K562 (cell line): ENCODE measurements around the gene ATXN7. TPM values are rescaled to one million over a fixed set of nuclear protein-coding genes. Genes with fewer than 3 reads are reported as not detected.

Experiments
- ATAC-seq: fragments of 200-7000 bp; cut with Tn5 transposase; 3 replicates; pipeline ENCODE4 v1.9.1; 2020; ENCODE audit warnings: moderate library complexity
- BruUV-seq: library from RNA; stranded (reverse); fragments of 400-500 nt; replicated peaks from 2 replicates; lab custom pipeline; 2021; lab: Mats Ljungman, UMichigan
- CTCF ChIA-PET: fragments of 300-600 bp; formaldehyde crosslinking; extraction: SDS; loops from one replicate; lab custom pipeline; 2021; ENCODE audit warnings: low intra/inter-chr PET ratio; lab: Yijun Ruan, JAX
- POLR2A ChIA-PET: fragments of 300-600, 350-650 bp; sonication (Branson Sonifier 250); formaldehyde crosslinking; extraction: SDS; loops from one replicate; lab custom pipeline; 2021; ENCODE audit warnings: antibody characterized with exemption, inconsistent platforms; lab: Yijun Ruan, JAX
- DNase-seq, 4 experiments: peaks; one replicate each; pipeline versions ENCODE4 v3.0.0 to v3.0.0-alpha.2; 2011 to 2018; ENCODE audit warnings: low spot score in 3 of 4, mixed read lengths in 3 of 4; ENCODE audit errors: extremely low read depth in 1 of 4
- FAIRE-seq: peaks from 2 replicates; lab custom pipeline; 2011; peaks lifted over from hg19 to GRCh38; lab: Jason Lieb, UNC
- H2AFZ ChIP-seq: 2 replicates; pipeline ENCODE4 v1.6.0; 2011; ENCODE audit warnings: low read depth, low read length, control low read depth, inconsistent platforms
- H3K27ac ChIP-seq: fragments of 200-600 bp; 3 replicates; pipeline ENCODE4 v1.8.0; 2011; ENCODE audit warnings: low read depth, mild to moderate bottlenecking, control low read depth, inconsistent platforms, low read length, moderate library complexity, mixed read lengths; ENCODE audit errors: extremely low read depth
- H3K27me3 ChIP-seq, 2 experiments: fragments of 300-600 bp in 1 of 2; 2 replicates in 1 of 2; 3 replicates in 1 of 2; pipeline versions ENCODE4 v1.6.0 to v1.8.0; 2011; ENCODE audit warnings: inconsistent platforms in 2 of 2, low read length in 2 of 2, mild to moderate bottlenecking in 1 of 2, mixed read lengths in 1 of 2, moderate library complexity in 1 of 2; ENCODE audit not compliant: control insufficient read depth in 2 of 2, insufficient read depth in 2 of 2
- H3K36me3 ChIP-seq: fragments of 300-600 bp; 3 replicates; pipeline ENCODE4 v1.8.0; 2011; ENCODE audit warnings: mild to moderate bottlenecking, low read length, inconsistent platforms; ENCODE audit not compliant: control insufficient read depth, insufficient read depth
- H3K4me1 ChIP-seq, 2 experiments: fragments of 200-600 bp in 1 of 2; replicated peaks in 1 of 2; 2 replicates in 1 of 2; 3 replicates in 1 of 2; pipeline versions ENCODE4 v1.5.1 to v1.8.0; 2011; ENCODE audit warnings: inconsistent platforms in 2 of 2, low read length in 2 of 2, mild to moderate bottlenecking in 1 of 2, mixed read lengths in 1 of 2, moderate library complexity in 1 of 2; ENCODE audit not compliant: control insufficient read depth in 2 of 2, insufficient read depth in 2 of 2
- H3K4me2 ChIP-seq: 2 replicates; pipeline ENCODE4 v1.6.1; 2011; ENCODE audit warnings: low read length, control low read depth, inconsistent platforms, mixed read lengths; ENCODE audit not compliant: insufficient read depth
- H3K4me3 ChIP-seq: fragments of 200-600 bp; sonication (generic), shearing (Covaris generic); 2 replicates; pipeline ENCODE4 v1.5.1; 2016; ENCODE audit warnings: control low read depth, inconsistent platforms
- H3K79me2 ChIP-seq: fragments of 200-600 bp; 3 replicates; pipeline ENCODE4 v1.8.0; 2011; ENCODE audit warnings: low read length, inconsistent platforms; ENCODE audit not compliant: control insufficient read depth, insufficient read depth
- H3K9ac ChIP-seq, 2 experiments: 2 replicates each; pipeline versions ENCODE4 v1.6.0 to v1.6.1; 2011; ENCODE audit warnings: low read depth in 2 of 2, low read length in 2 of 2, control low read depth in 1 of 2, inconsistent platforms in 1 of 2, mild to moderate bottlenecking in 1 of 2, mixed read lengths in 1 of 2; ENCODE audit not compliant: insufficient read depth in 1 of 2
- H3K9me1 ChIP-seq: one replicate; pipeline ENCODE4 v1.6.0; 2011; ENCODE audit warnings: inconsistent platforms, mild to moderate bottlenecking, low read length, moderate library complexity; ENCODE audit not compliant: control insufficient read depth, insufficient read depth
- H3K9me3 ChIP-seq: replicated peaks from 2 replicates; pipeline ENCODE4 v1.5.1; 2011; ENCODE audit warnings: low read depth, low read length, inconsistent platforms; ENCODE audit not compliant: control insufficient read depth, insufficient read depth
- H4K20me1 ChIP-seq: replicated peaks from 2 replicates; pipeline ENCODE4 v1.6.1; 2011; ENCODE audit warnings: low read length, inconsistent platforms, mixed read lengths; ENCODE audit not compliant: control insufficient read depth, insufficient read depth
- U2AF1 ChIP-seq: fragments of 200-400 bp; formaldehyde crosslinking; optimal IDR thresholded peaks from 2 replicates; pipeline ENCODE3; 2017; ENCODE audit warnings: mild to moderate bottlenecking, low read depth, low read length, moderate library complexity
- WGBS: fragments of 100-300 bp; shearing (Covaris generic); methylation state at CpG from one replicate; pipeline ENCODE4 v1.1.6; 2016; ENCODE audit warnings: low coverage, mixed read lengths; ENCODE audit not compliant: insufficient coverage; ENCODE audit errors: missing lambda C conversion rate; 5-methylcytosine and 5-hydroxymethylcytosine counted together
- in situ Hi-C: fragments of 300-500 bp; cut with MboI; formaldehyde crosslinking; loops from 4 replicates; pipeline ENCODE4 v1.15.0; 2018; ENCODE audit warnings: inconsistent platforms, mixed read lengths
- intact Hi-C: fragments of 100-400 bp; cut with micrococcal nuclease; formaldehyde crosslinking; loops from 2 replicates; pipeline ENCODE4 v1.14.2; 2022
- polyA plus RNA-seq, 8 experiments: library from polyadenylated mRNA; depleted of rRNA in 4 of 8; stranded (reverse) in 5 of 8; unstranded in 3 of 8; fragments of >200 nt; fragmentation: Nextera tagmentation in 2 of 8; fragmentation: Illumina TruSeq in 1 of 8; extraction: Ambion mirVana in 2 of 8; extraction: Trizol in 1 of 8; gene quantifications; 2 replicates each; pipeline versions ENCODE4 v1.2.1 to v1.2.3, GENCODE V29; 2011 to 2014; ENCODE audit warnings: inconsistent platforms in 1 of 8, missing spikeins in 1 of 8
- total RNA-seq, 7 experiments: library from RNA; depleted of rRNA in 6 of 7; stranded (reverse); fragments of >200 nt in 6 of 7; fragmentation: Illumina TruSeq in 2 of 7; extraction: Trizol in 2 of 7; gene quantifications; 2 replicates each; pipeline versions ENCODE4 v1.2.1 to v1.2.3, GENCODE V29; 2011 to 2021; ENCODE audit warnings: low replicate concordance in 1 of 7
- TF ChIP-seq, protein P1 (sequence below), 3 experiments: fragments of 200-800 bp in 1 of 3; fragments of 250-450 bp in 1 of 3; fragments of 450-650 bp in 1 of 3; sonication (Bioruptor Pico) in 1 of 3; sonication (Bioruptor generic) in 1 of 3; formaldehyde crosslinking in 1 of 3; IDR thresholded peaks; 2 replicates each; pipeline versions ENCODE4 v1.6.1 to v1.8.0; 2016 to 2022; ENCODE audit warnings: mild to moderate bottlenecking in 2 of 3, missing genetic modification characterization in 2 of 3, missing compliant biosample characterization in 1 of 3, moderate library complexity in 1 of 3

ATXN7 gene
- total and polyA plus RNA-seq, 9 of the 15 experiments (the other 6 are each of a cell fraction or from before 2014, with no cell fraction given): 0.41 to 9.2 (median 6.7) TPM

- FAIRE-seq (no peak), ATAC-seq (no peak), DNase-seq (no peak)
- Histone ChIP-seq H3K4me2 (no peak overlapping the region), H2AFZ (no peak overlapping the region), H3K4me3 (no peak overlapping the region), H3K79me2 (peaks cover 31% of the 10 kb centered on the region), H3K9me3 (no peaks in the 10 kb centered on the region), H3K4me1 (peaks cover 9 to 13% of the 10 kb centered on the region in 2 experiments)
- intact Hi-C loops: no loop called here
- CTCF ChIA-PET: no interaction called here
- 37% methylated on average over 2 of the region's 2 CpGs for WGBS
- BruUV-seq: no TSS peak
- TF ChIP-seq, protein P1, sequence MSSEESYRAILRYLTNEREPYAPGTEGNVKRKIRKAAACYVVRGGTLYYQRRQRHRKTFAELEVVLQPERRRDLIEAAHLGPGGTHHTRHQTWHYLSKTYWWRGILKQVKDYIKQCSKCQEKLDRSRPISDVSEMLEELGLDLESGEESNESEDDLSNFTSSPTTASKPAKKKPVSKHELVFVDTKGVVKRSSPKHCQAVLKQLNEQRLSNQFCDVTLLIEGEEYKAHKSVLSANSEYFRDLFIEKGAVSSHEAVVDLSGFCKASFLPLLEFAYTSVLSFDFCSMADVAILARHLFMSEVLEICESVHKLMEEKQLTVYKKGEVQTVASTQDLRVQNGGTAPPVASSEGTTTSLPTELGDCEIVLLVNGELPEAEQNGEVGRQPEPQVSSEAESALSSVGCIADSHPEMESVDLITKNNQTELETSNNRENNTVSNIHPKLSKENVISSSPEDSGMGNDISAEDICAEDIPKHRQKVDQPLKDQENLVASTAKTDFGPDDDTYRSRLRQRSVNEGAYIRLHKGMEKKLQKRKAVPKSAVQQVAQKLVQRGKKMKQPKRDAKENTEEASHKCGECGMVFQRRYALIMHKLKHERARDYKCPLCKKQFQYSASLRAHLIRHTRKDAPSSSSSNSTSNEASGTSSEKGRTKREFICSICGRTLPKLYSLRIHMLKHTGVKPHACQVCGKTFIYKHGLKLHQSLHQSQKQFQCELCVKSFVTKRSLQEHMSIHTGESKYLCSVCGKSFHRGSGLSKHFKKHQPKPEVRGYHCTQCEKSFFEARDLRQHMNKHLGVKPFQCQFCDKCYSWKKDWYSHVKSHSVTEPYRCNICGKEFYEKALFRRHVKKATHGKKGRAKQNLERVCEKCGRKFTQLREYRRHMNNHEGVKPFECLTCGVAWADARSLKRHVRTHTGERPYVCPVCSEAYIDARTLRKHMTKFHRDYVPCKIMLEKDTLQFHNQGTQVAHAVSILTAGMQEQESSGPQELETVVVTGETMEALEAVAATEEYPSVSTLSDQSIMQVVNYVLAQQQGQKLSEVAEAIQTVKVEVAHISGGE (CRISPR knock-in tag; IDR thresholded peaks at IDR 0.05): peak in 1 of 3 experiments; percentile 23; a peak in 1 of 6 replicates
- TF ChIP-seq U2AF1: no peak
- TF ChIP-seq, all 486 proteins: peak for 1
- Histone ChIP-seq H3K36me3 (peaks cover 10% of the 10 kb centered on the region; the same call in 2 of the 3 replicates), H4K20me1 (no peaks in the 10 kb centered on the region), H3K9ac (no peak overlapping the region), H3K27ac (no peak overlapping the region), H3K27me3 (no peaks in the 10 kb centered on the region), H3K9me1 (no peaks in the 10 kb centered on the region)
- in situ Hi-C loops: no loop called here
- POLR2A ChIA-PET: no interaction called here
Measured at GRCh38 chr3:63909431-63909830, 45.8 kb downstream of the ATXN7 start.
